ENCODE results near the gene RAD23A.
A peak's percentile ranks its signal among the peaks of the same experiment; 100 is the strongest.

The RAD23A gene

DNA sequence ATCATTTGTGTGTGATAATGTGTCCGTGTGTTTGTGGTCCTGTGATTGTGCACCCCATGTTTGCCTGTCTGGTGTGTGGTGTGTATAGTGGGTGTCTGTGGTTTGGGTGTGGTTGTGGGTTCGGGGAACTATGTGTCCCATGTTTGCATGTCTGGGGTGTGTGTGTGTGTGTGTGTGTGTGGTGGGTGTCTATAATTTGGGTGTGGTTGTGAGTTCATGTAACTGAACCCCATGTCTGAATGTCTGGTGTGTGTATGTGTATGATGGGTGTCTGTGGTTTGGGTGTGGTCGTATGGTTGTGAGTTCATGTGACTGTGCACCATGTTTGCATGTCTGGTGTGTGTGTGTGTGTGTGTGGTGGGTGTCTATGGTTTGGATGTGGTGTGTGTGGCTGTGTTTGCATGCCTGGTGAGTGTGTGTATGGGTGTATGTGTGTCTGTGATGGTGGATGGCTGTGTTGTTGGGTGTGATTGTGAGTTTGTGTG is 38.5 kb downstream of the RAD23A start:
- no peak overlapping the region for H3K27ac Mint-ChIP-seq
- H3K4me3 Mint-ChIP-seq = no peak overlapping the region
- TF ChIP-seq, protein P1, sequence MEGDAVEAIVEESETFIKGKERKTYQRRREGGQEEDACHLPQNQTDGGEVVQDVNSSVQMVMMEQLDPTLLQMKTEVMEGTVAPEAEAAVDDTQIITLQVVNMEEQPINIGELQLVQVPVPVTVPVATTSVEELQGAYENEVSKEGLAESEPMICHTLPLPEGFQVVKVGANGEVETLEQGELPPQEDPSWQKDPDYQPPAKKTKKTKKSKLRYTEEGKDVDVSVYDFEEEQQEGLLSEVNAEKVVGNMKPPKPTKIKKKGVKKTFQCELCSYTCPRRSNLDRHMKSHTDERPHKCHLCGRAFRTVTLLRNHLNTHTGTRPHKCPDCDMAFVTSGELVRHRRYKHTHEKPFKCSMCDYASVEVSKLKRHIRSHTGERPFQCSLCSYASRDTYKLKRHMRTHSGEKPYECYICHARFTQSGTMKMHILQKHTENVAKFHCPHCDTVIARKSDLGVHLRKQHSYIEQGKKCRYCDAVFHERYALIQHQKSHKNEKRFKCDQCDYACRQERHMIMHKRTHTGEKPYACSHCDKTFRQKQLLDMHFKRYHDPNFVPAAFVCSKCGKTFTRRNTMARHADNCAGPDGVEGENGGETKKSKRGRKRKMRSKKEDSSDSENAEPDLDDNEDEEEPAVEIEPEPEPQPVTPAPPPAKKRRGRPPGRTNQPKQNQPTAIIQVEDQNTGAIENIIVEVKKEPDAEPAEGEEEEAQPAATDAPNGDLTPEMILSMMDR (IDR thresholded peaks at IDR 0.05; ENCODE audit: unreplicated experiment in 3 of 3) = no peak
- H3K4me1 Mint-ChIP-seq = peaks cover 16% of the 10 kb centered on the region
- H3K9me3 Mint-ChIP-seq = no peaks in the 10 kb centered on the region
- no peaks in the 10 kb centered on the region for H3K36me3 Mint-ChIP-seq (ENCODE audit: low read depth)
- H3K27me3 Mint-ChIP-seq (ENCODE audit: low read depth) = peaks cover 38% of the 10 kb centered on the region

DNA sequence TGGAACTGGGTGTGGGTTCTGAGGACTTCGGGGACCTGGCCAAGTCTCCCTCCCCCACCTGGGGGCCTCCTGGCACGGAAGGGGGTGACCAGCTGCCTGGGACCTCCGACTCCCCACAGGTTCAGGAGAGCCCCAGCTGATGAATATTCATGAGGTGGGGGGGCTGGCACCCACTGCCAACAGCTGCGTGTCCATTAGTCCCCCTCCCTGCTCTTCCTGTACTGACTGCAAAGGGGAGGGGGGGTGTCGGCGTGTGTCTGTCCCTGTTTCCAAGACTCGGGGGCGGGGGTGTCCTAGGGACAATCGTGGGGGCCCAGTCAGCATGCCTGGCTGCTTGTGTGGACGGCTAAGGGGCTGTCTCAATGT is 39.0 kb downstream of the RAD23A start:
- Mint-ChIP-seq H3K27me3 (ENCODE audit: low read depth) (peaks cover 38% of the 10 kb centered on the region), H3K9me3 (no peaks in the 10 kb centered on the region), H3K4me1 (peaks cover 16% of the 10 kb centered on the region), H3K4me3 (peak overlapping the region in 2 of 3 experiments; percentile 4 to 17), H3K36me3 (ENCODE audit: low read depth) (no peaks in the 10 kb centered on the region), H3K27ac (peak overlapping the region in 2 of 3 experiments; percentile 11 to 27)
- TF ChIP-seq, protein P1 (IDR thresholded peaks at IDR 0.05; ENCODE audit: unreplicated experiment in 3 of 3) = no peak

DNA sequence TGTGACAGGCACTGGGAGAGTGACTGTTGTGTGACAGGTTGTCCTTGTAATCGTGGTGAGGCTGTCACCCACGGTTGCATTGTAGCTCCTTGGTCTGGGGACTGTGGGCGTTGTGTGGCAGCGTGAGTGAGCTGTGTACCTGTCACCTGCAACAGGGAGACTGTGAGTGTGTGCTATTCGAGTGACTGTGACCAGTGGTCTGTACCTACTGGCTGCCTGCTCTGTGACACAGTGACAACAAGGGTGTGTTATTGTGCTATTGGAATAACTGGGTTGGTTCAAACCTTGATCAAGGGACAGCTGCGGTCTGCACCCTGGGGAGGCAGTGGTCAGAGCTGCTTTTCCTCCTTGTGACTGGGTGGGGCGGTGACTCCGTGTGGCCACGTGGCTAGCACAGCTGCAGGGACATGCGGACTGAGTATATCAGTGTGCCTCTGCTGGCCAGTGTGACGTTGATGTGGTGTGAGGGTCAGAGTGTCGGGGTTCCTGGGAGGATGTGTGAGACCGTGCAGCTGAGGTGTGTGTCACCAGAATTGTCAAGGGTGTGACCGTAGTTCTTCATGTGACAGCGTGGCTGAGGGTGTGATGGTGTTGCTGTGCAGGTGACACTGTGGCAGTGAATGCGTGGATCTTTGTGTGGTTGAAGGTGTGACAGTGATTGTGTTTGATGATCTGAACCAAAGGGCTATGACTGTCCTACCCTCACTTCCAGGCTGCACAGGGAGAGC is 39.6 kb downstream of the RAD23A start:
- H3K4me3 Mint-ChIP-seq = peak overlapping the region in 2 of 3 experiments; percentile 4 to 17

DNA sequence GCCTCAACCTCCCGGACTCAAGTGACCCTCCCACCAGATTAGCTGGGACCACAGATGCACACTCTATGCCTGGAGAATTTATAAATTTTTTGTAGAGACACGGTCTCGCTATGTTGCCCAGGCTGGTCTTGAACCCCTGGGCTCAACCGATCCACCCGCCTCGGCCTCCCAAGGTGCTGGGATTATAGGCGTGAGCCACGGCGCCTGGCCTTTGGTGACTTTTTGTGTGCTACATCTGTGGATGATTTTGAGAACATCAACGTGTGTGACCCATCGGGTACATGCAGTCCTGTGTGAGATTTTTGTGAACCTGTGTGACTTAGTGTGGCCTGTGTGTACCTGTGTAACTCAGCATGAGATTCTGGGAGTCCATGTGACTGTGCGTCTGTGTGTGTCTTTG is 41.1 kb downstream of the RAD23A start:
- Mint-ChIP-seq H3K4me3 (no peak overlapping the region), H3K27me3 (ENCODE audit: low read depth) (peaks cover 42% of the 10 kb centered on the region), H3K9me3 (no peaks in the 10 kb centered on the region)

More for the DNA sequence above, 39.6 kb downstream of the RAD23A start:
- Mint-ChIP-seq H3K27me3 (ENCODE audit: low read depth) (peaks cover 33% of the 10 kb centered on the region), H3K27ac (peak overlapping the region in 2 of 3 experiments; percentile 11 to 27), H3K36me3 (ENCODE audit: low read depth) (no peaks in the 10 kb centered on the region), H3K4me1 (peaks cover 16% of the 10 kb centered on the region), H3K9me3 (no peaks in the 10 kb centered on the region)
- TF ChIP-seq, protein P1 (IDR thresholded peaks at IDR 0.05; ENCODE audit: unreplicated experiment in 3 of 3) = no peak

DNA sequence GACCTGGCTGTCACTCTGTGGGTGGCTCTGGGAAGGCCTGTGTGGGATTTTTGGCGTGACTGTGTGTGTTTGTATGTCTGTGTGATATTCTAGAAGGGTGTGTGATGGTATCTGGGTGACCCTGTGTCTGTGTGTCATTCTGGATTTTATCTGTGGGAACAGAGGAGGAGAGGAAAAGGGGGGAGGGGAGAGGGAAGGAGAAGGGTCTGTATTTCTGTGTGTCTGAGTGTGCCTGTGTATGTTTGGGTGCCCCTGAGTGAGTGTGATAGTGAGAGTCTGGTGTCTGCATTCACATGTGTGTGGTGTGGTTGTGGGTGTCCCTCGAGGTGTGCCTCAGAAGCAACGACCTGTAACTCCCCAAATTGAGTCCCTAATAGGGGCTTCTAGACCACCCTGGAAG is 41.5 kb downstream of the RAD23A start:
- TF ChIP-seq, protein P1 (IDR thresholded peaks at IDR 0.05; ENCODE audit: unreplicated experiment in 3 of 3) = no peak
- H3K27me3 Mint-ChIP-seq (ENCODE audit: low read depth) = peaks cover 46% of the 10 kb centered on the region
- H3K36me3 Mint-ChIP-seq (ENCODE audit: low read depth) = no peaks in the 10 kb centered on the region
- peaks cover 26% of the 10 kb centered on the region for H3K4me1 Mint-ChIP-seq
- H3K9me3 Mint-ChIP-seq = no peaks in the 10 kb centered on the region
- no peak overlapping the region for H3K4me3 Mint-ChIP-seq
- peak overlapping the region in 2 of 3 experiments; percentile 7 to 10 for H3K27ac Mint-ChIP-seq

More for the DNA sequence above, 41.1 kb downstream of the RAD23A start:
- Mint-ChIP-seq H3K36me3 (ENCODE audit: low read depth) (no peaks in the 10 kb centered on the region), H3K27ac (peak overlapping the region in 2 of 3 experiments; percentile 7 to 10), H3K4me1 (peaks cover 26% of the 10 kb centered on the region)
- TF ChIP-seq, protein P1 (IDR thresholded peaks at IDR 0.05; ENCODE audit: unreplicated experiment in 3 of 3) = no peak

DNA sequence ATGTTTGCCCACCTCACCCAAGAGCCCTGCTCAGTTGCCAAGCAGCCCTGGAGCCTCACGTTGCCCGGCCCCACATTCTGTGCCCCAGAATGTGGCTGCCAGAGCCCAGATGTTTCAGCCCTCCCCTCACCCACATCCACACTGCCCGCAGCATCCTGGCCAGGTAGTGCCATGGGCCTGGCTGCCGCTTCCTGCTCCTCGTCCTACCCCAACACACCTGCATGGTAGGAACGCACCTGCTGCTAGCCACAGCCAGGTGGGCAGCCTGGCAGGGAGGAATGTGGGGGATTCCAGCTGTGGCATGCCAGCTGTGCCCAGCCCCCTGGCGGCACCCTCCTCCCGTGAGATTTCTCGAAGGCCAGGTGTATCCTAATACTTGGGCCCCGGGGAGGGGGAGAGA is 42.1 kb downstream of the RAD23A start:
- no peaks in the 10 kb centered on the region for H3K36me3 Mint-ChIP-seq (ENCODE audit: low read depth)
- no peak overlapping the region for H3K27ac Mint-ChIP-seq
- no peaks in the 10 kb centered on the region for H3K9me3 Mint-ChIP-seq
- peaks cover 26% of the 10 kb centered on the region for H3K4me1 Mint-ChIP-seq
- TF ChIP-seq, protein P1 (IDR thresholded peaks at IDR 0.05; ENCODE audit: unreplicated experiment in 3 of 3) = no peak
- H3K27me3 Mint-ChIP-seq (ENCODE audit: low read depth) = peaks cover 52% of the 10 kb centered on the region
- H3K4me3 Mint-ChIP-seq = no peak overlapping the region

All from nephron (organoid).